HUES48 (cell line): Measurements from ENCODE around the gene MAST2.

Experiments
- H3K27ac ChIP-seq: one replicate; pipeline ENCODE4 v1.7.0; 2013; ENCODE audit warnings: low read depth, low read length, inconsistent platforms
- H3K27me3 ChIP-seq: 2 replicates; pipeline ENCODE4 v1.6.1; 2013; ENCODE audit warnings: mild to moderate bottlenecking, low read length; ENCODE audit not compliant: control insufficient read depth, insufficient read depth
- H3K36me3 ChIP-seq: 2 replicates; pipeline ENCODE4 v1.6.1; 2013; ENCODE audit warnings: low read length; ENCODE audit not compliant: control insufficient read depth, insufficient read depth
- H3K4me1 ChIP-seq: 2 replicates; pipeline ENCODE4 v1.6.1; 2013; ENCODE audit warnings: mild to moderate bottlenecking, low read length; ENCODE audit not compliant: control insufficient read depth, insufficient read depth
- H3K4me3 ChIP-seq: 2 replicates; pipeline ENCODE4 v1.5.1; 2013; ENCODE audit warnings: mild to moderate bottlenecking, low read depth, low read length
- H3K9ac ChIP-seq: 2 replicates; pipeline ENCODE4 v1.6.1; 2013; ENCODE audit warnings: mild to moderate bottlenecking, low read depth, low read length, moderate library complexity
- H3K9me3 ChIP-seq: 2 replicates; pipeline ENCODE4 v1.6.1; 2013; ENCODE audit warnings: low read length; ENCODE audit not compliant: control insufficient read depth, insufficient read depth

Gene MAST2

DNA sequence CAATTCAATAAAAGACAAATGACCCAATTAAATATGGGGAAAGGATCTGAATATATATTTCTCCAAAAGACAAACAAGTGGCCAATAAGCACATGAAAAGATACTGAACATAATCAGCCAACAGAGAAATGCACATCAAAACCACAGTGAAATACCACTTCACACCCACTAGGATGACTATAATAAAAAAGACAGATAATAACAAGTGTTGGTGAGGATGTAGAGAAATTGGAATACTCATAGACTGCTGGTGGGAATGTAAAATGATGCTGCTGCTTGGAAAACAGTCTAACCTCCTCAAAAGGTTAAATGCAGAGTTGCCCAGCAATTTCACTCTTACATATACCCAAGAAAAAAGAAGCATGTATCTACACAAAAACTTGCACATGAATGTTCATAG, 280.2 kb downstream of the MAST2 start:
- Histone ChIP-seq H3K27ac (no peak overlapping the region), H3K4me1 (no peaks in the 10 kb centered on the region), H3K9me3 (no peaks in the 10 kb centered on the region), H3K27me3 (no peaks in the 10 kb centered on the region), H3K4me3 (no peak overlapping the region), H3K36me3 (no peaks in the 10 kb centered on the region), H3K9ac (no peak overlapping the region)

DNA sequence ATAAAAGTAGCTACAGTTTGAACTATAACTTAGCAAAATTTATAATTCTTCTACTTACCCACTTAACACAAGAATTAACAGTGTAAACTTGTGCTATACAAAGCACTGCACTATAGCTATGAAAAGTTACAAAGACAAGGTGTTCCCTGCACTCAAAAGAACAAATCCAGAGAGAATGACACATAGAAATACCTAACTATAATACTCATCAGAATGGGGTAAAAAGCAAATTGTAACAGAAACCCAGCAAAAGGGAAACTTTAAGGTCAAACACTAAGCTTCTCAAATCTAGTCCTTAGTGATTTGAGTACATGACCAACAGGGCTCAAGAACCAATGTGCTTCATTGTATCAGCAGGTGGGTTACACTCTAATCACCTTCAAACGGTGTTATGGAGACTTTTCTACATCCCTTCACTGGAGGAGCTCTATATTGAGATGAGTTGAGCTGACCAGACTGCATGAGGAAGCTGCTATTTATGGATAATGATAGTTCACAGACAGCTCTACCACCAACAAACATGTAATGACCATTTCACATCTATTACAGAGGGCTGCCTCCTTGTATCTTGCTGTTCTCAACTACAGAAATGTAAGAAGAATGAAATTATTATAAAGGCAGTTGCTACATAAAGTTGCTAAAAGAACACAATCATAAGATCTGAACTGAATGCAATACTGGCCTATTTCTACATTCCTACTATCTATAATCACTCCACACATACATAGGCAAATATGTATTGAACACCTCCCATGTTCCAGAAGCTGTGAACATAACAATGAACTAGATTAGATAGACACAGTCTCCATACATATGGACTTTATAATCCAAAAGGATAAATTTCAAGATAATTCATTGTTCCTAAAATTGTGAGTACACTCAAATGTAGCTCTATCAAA, 281.4 kb downstream of the MAST2 start:
- no peaks in the 10 kb centered on the region for H3K9me3 ChIP-seq
- no peak overlapping the region for H3K4me3 ChIP-seq
- H3K9ac ChIP-seq = no peak overlapping the region
- H3K27me3 ChIP-seq = no peaks in the 10 kb centered on the region
- no peaks in the 10 kb centered on the region for H3K4me1 ChIP-seq
- H3K27ac ChIP-seq = no peak overlapping the region
- H3K36me3 ChIP-seq = no peaks in the 10 kb centered on the region
